NB4 (cell line): ENCODE results near the gene BHLHA15.
A peak's percentile ranks its signal among the peaks of the same experiment; 100 is the strongest.

Source experiments
- DNase-seq: peaks from one replicate; pipeline ENCODE4 v3.0.0; 2010; ENCODE audit warnings: low read depth
- H3K4me3 ChIP-seq: one replicate; pipeline ENCODE4 v1.5.1; 2011; ENCODE audit warnings: mild to moderate bottlenecking, low read depth, low read length, moderate library complexity
- CTCF ChIP-seq: IDR thresholded peaks from one replicate; pipeline ENCODE4 v1.5.1; 2012; ENCODE audit warnings: low read depth, low read length
- MAX ChIP-seq: IDR thresholded peaks from 2 replicates; pipeline ENCODE4 v1.6.1; 2011; ENCODE audit warnings: low read depth, low read length
- MYC ChIP-seq: IDR thresholded peaks from 2 replicates; pipeline ENCODE4 v1.6.1; 2011; ENCODE audit warnings: low read depth, low read length
- POLR2A ChIP-seq: IDR thresholded peaks from 2 replicates; pipeline ENCODE4 v1.6.1; 2011; ENCODE audit warnings: mild to moderate bottlenecking; ENCODE audit not compliant: insufficient read length; ENCODE audit errors: extremely low read depth

BHLHA15 gene

GRCh38 chr7:98180751-98181150 is 30.5 kb upstream of the BHLHA15 start:
- TF ChIP-seq POLR2A (no peak), CTCF (no peak), MYC (no peak), MAX (no peak)
- no peak overlapping the region for H3K4me3 ChIP-seq
- no peak for DNase-seq

GRCh38 chr7:98185101-98185500 is 26.1 kb upstream of the BHLHA15 start:
- H3K4me3 ChIP-seq: no peak overlapping the region
- DNase-seq: peak; percentile 78
- no peak for TF ChIP-seq MAX
- TF ChIP-seq CTCF: no peak
- TF ChIP-seq POLR2A: no peak
- TF ChIP-seq MYC: no peak

GRCh38 chr7:98186452-98187137 is 24.6 kb upstream of the BHLHA15 start:
- peak; percentile 53 for DNase-seq
- TF ChIP-seq POLR2A: no peak
- TF ChIP-seq MAX: no peak
- no peak for TF ChIP-seq CTCF
- TF ChIP-seq MYC: no peak
- H3K4me3 ChIP-seq: no peak overlapping the region

GRCh38 chr7:98187138-98187502 is 24.1 kb upstream of the BHLHA15 start:
- no peak for TF ChIP-seq POLR2A
- TF ChIP-seq CTCF: no peak
- no peak for TF ChIP-seq MYC
- no peak for TF ChIP-seq MAX
- DNase-seq: no peak
- no peak overlapping the region for H3K4me3 ChIP-seq

- no peak for TF ChIP-seq POLR2A
- no peak for TF ChIP-seq CTCF
- TF ChIP-seq MYC: no peak
- TF ChIP-seq MAX: no peak
- DNase-seq: no peak
- H3K4me3 ChIP-seq: no peak overlapping the region
These were observed 21.7 kb upstream of the BHLHA15 start for GRCh38 chr7:98189559-98189958.
